Measurements from ENCODE around the gene EPHB1. TPM values are rescaled to one million over a fixed set of nuclear protein-coding genes. Genes with fewer than 3 reads are reported as not detected.

EPHB1 gene
- total RNA-seq, 1 experiment from 2014 or later = 2.8 TPM

DNA sequence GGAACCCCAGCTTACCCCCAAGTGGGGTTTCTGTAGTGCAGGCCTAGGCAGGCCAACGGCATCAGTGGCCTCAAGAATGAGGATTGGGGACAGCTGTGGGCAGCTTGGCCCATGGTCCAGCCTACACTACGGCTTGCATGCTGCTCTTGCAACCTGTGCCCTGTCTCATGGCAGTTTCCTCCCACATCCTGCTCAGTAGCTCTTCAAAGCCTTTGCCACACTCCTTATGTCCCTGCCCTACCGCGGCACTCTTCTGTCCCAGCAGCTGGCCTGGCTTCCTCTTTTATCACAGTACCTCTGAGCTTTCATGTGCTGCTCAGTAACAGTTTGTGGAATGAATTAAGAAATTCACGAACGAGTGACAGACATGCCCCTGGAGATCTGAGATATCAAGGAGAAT is 431.0 kb downstream of the EPHB1 start:
- H3K79me1 ChIP-seq (ENCODE audit: insufficient read depth, low read depth, low read length, poor library complexity, severe bottlenecking) = no peaks in the 10 kb centered on the region
- H4K5ac ChIP-seq (ENCODE audit: insufficient read length, low read depth, low read length) = no peak overlapping the region
- no peak overlapping the region for H2BK120ac ChIP-seq (ENCODE audit: low read depth, low read length, poor library complexity, severe bottlenecking)
- no peak overlapping the region for H2BK12ac ChIP-seq (ENCODE audit: insufficient read length, low read depth, low read length)
- Mint-ChIP-seq H3K27ac (peak overlapping the region in 1 of 3 experiments; percentile 29; a peak in 1 of 7 replicates), H3K4me1 (peaks cover 20% of the 10 kb centered on the region in 2 experiments), H3K27me3 (ENCODE audit: low read depth) (no peaks in the 10 kb centered on the region; the same call in 1 of the 2 replicates), H3K36me3 (ENCODE audit: insufficient read depth in 1 of 3, low read depth in 3 of 3) (peaks cover 0 to 7% (median 2%) of the 10 kb centered on the region in 3 experiments; a peak in 5 of 7 replicates), H3K4me3 (no peak overlapping the region), H3K9me3 (peaks cover 2 to 5% of the 10 kb centered on the region in 2 experiments; a peak in 3 of 5 replicates)
- no peak overlapping the region for H3K18ac ChIP-seq (ENCODE audit: insufficient read length, low read depth, low read length)
- no peak overlapping the region for H3K14ac ChIP-seq (ENCODE audit: insufficient read depth, low read length)
- H3K4ac ChIP-seq (ENCODE audit: low read depth, low read length) = no peak overlapping the region
- H3K23ac ChIP-seq (ENCODE audit: insufficient read length, low read depth, low read length) = no peak overlapping the region
- no peak overlapping the region for H4K91ac ChIP-seq (ENCODE audit: insufficient read length, low read depth, low read length)
- no peak overlapping the region for H2AK5ac ChIP-seq (ENCODE audit: insufficient read length, low read length)
- no peak overlapping the region for H2BK5ac ChIP-seq (ENCODE audit: insufficient read length, low read length)
- no peaks in the 10 kb centered on the region for H3K9me3 ChIP-seq (ENCODE audit: control insufficient read depth, low read depth, low read length)
- H3K9ac ChIP-seq (ENCODE audit: extremely low read depth, insufficient read length, low read length) = no peak overlapping the region
- no peaks in the 10 kb centered on the region for H3K27me3 ChIP-seq (ENCODE audit: insufficient read depth, low read length)
- H3K27ac ChIP-seq (ENCODE audit: insufficient read length, low read depth, low read length) = no peak overlapping the region
- H4K8ac ChIP-seq (replicated peaks; ENCODE audit: insufficient read length, low read depth, low read length) = no peak overlapping the region
- no peaks in the 10 kb centered on the region; the same call in 1 of the 2 replicates for H3K4me1 ChIP-seq (ENCODE audit: insufficient read depth, low read length)
- H3K56ac ChIP-seq (ENCODE audit: insufficient read length, low read depth, low read length) = no peak overlapping the region
- no peaks in the 10 kb centered on the region for H3K79me2 ChIP-seq (ENCODE audit: insufficient read depth, low read length)
- no peaks in the 10 kb centered on the region for H4K20me1 ChIP-seq (ENCODE audit: control insufficient read depth, insufficient read depth, insufficient read length)
- no peaks in the 10 kb centered on the region for H3K23me2 ChIP-seq (ENCODE audit: insufficient read length, low read depth, low read length, poor library complexity, severe bottlenecking)
- no peak overlapping the region for H2BK20ac ChIP-seq (ENCODE audit: low read depth, low read length, poor library complexity, severe bottlenecking)
- no peak for DNase-seq
- WGBS (ENCODE audit: extremely low coverage, insufficient read length, low lambda C conversion rate) = no CpG with 5 or more reads among the region's 6 CpGs
- no peak overlapping the region for H3T11ph ChIP-seq (ENCODE audit: low read length)
- TF ChIP-seq, protein P1, sequence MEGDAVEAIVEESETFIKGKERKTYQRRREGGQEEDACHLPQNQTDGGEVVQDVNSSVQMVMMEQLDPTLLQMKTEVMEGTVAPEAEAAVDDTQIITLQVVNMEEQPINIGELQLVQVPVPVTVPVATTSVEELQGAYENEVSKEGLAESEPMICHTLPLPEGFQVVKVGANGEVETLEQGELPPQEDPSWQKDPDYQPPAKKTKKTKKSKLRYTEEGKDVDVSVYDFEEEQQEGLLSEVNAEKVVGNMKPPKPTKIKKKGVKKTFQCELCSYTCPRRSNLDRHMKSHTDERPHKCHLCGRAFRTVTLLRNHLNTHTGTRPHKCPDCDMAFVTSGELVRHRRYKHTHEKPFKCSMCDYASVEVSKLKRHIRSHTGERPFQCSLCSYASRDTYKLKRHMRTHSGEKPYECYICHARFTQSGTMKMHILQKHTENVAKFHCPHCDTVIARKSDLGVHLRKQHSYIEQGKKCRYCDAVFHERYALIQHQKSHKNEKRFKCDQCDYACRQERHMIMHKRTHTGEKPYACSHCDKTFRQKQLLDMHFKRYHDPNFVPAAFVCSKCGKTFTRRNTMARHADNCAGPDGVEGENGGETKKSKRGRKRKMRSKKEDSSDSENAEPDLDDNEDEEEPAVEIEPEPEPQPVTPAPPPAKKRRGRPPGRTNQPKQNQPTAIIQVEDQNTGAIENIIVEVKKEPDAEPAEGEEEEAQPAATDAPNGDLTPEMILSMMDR (conservative IDR thresholded peaks at IDR 0.05) = no peak
- H3K4me2 ChIP-seq (ENCODE audit: insufficient read depth, insufficient read length, low read length) = no peak overlapping the region
- H2AFZ ChIP-seq (ENCODE audit: low read length) = no peak overlapping the region
- no peak overlapping the region for H2BK15ac ChIP-seq (ENCODE audit: low read depth, low read length)

Measured in H9 (cell line).